Measurements from ENCODE around the gene TUBG1.

The TUBG1 gene

DNA sequence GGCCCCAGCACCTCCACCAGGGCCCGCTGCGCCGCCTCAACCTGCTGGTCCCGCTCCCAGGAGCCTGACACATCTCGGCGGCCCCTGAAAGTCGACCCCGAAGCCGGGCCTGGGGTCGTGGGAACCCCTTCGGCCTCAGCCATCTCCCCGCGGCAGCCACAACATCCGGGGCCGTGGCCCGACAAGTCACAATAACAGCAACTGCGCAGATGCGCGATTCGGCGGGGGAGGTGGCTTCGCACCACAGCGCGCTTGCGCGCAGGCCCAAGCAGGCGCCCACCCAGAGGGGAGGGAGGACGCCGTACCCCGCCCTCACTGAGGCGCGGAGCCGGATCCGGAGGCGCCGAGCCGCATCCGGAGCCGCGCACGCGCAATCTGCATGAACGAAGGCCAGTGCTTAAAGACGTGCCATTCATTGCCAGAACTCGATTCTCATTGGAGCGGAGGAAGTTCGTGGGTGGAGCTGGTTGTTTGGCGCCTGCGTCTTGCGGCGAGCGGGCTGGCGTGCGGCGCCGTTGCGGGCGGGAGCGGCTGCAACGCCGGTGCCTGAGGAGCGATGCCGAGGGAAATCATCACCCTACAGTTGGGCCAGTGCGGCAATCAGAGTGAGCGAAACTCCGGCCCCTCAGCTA lies at the start of gene TUBG1, which contains the start of gene RETREG3:
TSS of gene TUBG1 (plus strand) at position 502 of the 632 bp plus-strand sequence. CDS start at position 557, 55 bp downstream.
TSS of gene RETREG3 (minus strand) at position 193 of the 632 bp plus-strand sequence. CDS start at position 143, 50 bp downstream.
- peak; percentile 97 for DNase-seq

DNA sequence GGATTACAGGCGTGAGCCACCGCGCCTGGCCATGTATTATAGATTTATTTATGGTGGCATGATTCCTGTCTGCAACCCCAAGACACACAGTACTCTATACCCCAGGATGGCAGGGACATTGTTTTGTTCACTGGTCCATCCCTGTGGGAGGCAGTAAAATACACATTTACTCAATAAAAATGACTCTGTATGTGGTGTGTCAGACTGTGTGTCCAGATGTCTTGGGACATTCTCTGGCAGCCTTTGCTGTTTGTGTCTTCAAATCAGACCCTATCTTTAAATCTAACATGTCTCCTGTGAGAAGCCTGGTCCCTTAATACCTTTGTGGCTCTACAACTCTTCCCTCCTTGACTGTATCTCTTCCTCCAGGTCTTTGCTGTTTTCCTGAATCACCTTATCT lies 49.2 kb upstream of the TUBG1 start:
- DNase-seq = no peak

DNA sequence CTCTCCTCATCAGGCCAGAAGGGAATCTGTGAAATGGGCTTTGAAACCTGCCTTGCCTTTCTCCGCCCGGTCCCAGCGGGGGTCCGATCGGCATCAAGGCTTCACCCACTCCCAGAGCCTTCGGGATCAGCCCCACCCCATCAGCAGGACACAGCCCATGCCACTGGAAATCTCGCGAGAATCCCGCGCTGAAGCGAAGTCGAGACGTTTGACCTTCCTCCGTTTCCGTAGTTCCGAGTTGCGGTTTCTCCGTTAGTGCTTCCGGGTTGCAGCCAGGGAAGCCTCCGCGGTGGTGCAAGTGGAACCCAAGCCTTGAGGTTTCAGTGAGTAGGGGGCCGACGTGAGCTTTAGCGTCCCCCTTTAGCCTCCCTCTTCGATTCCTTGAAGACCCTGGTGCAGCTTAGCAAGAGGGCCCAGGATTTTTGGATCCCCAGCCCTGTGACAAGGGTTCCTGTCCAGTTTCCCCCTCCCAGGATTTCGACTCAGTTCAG lies 47.5 kb upstream of the TUBG1 start, which contains the start of gene COASY:
TSS of gene COASY (plus strand) at position 252 of the 491 bp plus-strand sequence. CDS start 475 bp downstream, outside the sequence.
- peak; percentile 93 for DNase-seq

DNA sequence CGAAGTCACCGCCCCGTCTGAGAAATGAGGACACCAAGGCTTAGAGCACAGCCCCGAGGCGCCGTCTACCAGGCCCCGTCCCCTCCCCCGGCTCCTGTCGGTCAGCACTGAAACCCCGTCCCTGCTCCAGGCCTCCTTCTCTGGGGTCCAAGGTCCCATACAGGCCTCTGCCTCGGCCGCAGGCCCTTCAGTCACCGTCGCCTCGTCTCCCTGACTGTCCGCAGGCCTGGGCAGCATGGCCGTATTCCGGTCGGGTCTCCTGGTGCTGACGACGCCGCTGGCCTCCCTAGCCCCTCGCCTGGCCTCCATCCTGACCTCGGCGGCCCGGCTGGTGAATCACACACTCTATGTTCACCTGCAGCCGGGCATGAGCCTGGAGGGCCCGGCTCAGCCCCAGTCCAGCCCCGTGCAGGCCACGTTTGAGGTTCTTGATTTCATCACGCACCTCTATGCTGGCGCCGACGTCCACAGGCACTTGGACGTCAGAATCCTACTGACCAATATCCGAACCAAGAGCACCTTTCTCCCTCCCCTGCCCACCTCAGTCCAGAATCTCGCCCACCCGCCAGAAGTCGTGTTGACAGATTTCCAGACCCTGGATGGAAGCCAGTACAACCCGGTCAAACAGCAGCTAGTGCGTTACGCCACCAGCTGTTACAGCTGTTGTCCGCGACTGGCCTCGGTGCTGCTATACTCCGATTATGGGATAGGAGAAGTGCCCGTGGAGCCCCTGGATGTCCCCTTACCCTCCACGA lies 46.9 kb upstream of the TUBG1 start:
- DNase-seq = no peak

DNA sequence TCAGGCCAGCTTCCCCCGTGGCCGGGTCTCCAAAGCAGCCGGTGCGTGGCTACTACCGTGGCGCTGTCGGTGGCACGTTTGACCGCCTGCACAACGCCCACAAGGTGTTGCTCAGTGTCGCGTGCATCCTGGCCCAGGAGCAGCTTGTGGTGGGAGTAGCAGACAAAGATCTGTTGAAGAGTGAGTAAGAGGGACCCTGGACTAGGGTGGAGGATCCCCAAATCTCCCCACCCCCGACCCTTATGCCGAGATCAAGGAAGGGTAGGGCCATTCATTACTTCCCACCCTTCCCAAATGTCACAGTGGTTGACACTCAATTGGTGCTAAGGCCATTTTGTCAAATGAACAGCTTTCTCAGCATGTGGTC lies 46.4 kb upstream of the TUBG1 start:
- DNase-seq = no peak

DNA sequence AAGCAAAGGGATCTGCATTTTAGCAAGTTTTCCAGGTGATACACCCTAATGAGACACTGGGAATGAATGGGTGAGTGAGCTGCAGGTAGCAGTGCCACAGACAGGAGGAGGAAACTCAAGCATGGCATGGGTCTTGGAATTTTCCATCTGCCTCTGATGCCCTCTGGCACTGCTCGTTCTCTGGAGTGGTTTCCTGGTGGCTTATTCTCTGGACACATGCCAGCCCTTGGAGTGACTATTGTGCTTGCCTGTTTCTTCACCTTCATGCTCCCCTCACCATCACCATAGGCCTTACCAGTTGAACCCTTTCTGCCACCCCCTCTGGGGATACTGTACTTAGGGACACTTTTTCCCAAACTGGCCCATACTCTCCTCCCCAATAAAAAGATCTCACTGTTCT lies 45.9 kb upstream of the TUBG1 start:
- DNase-seq = no peak

DNA sequence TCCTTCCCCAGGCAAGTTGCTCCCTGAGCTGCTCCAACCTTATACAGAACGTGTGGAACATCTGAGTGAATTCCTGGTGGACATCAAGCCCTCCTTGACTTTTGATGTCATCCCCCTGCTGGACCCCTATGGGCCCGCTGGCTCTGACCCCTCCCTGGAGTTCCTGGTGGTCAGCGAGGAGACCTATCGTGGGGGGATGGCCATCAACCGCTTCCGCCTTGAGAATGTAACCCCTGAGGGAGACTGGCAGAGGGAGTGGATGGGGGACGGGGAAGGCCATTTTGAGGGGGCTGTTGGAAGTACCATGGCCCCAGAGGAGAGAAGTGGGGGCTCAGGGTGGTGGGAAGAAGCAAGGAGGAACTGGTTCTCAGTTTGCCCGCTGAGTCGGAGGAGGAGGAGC lies 45.5 kb upstream of the TUBG1 start:
- no peak for DNase-seq

DNA sequence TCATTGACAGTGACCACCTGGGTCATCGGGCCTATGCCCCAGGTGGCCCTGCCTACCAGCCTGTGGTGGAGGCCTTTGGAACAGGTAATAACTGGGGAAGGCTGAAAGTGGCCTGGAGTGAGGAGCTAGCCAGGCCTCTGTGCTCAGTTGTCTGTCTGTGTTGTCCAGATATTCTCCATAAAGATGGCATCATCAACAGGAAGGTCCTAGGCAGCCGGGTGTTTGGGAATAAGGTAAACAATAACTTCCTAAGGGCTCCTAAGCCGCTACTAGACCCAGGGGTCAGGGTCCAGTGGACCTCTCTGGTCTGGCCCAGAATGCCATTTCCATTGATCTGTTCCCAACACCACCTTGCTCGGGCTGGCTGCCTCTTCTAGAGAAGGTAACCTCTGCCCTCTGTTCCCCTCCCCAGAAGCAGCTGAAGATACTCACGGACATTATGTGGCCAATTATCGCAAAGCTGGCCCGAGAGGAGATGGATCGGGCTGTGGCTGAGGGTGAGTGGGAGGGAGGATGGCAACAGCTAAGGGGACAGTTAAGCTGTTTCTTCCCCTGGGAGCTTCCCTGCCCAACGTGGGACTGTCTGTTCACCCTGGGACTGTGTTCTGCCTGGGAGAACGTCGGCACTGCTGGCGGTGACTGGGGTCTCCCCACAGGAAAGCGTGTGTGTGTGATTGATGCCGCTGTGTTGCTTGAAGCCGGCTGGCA lies 44.5 kb upstream of the TUBG1 start:
- DNase-seq = no peak

DNA sequence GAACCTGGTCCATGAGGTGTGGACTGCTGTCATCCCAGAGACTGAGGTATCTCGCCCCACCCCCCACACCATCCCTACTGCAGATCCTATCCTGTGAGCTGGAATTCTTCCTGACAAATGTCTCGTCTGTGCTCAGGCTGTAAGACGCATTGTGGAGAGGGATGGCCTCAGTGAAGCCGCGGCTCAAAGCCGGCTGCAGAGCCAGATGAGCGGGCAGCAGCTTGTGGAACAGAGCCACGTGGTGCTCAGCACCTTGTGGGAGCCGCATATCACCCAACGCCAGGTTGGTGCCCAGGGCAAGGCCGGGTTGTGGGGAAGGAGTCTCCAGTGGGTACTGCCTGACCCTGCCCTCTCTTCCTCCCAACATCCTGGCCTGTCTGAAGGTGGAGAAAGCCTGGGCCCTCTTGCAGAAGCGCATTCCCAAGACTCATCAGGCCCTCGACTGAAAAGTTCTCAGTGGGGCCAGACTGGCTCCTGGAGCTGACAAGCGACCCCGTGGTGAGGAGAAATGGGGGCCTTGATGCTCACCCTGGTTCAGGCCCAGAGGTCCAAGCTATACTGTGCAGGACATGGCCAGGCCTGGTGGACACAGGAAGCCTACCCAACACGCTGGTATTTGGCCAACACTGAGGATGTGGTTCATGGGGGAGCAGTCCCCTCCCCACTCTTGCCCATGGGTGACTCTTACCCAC lies 43.8 kb upstream of the TUBG1 start:
- no peak for DNase-seq

DNA sequence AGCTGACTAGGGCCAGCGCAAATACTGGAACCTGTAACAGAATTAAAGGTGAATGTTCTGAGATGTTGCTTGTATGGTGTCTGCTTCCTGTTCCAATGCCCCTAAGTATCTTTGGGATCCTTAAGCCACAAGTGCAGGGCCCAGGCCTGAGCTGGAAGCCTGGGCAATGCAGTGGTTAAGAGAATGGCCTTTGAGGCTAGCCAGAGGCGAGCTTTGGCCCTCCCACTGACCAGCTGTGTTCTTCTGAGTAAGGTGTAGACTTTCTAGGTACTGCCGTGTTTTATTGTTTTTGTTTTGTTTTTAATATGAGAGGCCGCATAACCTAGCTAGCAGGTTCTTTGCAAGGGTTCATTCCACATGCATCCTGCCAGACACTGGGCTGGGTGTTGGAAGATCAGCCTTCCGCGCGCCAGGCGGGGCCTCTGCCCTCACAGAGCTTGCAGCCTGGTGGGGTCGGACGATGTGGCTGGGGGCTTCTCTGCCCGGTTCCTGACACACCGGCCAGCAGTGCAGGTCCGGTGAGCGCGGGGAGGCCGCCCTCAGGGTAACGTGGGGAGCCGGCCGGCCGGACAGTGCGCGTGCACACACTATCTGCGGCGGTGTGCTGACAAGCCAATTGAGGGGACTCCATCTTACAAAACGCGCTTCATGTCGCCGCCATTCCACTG lies 43.1 kb upstream of the TUBG1 start:
- no peak for DNase-seq

DNA sequence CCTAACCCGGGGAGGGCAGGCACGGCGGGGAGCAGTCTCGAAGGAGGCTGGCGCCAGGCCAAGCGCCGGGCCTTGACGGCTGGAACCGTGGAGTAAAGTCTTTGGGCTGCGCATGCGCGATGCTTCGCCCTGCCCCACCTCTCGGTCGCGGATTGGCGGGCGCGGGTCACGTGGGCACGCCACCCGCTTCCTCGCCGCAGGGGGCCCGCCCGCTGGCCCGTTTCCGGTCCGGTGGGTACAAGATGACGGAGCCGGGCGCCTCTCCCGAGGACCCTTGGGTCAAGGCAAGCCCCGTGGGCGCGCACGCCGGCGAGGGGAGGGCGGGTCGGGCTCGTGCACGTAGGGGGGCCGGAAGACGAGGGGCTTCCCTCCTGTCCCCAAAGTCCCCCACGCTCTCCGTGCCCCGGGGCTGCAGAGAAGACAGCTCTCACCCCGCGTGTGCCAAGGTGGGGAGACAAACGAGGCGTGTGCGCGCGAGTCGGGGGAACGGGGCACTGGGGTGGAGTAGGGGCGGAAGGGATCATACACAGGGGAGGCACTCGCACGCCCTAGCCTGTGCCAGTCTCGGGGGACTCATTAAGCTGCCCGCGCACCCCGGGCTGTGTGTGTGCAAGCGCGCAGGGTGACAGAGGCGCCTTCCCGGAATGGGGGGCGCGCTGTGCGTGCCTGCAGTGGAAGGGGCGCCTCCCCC lies 42.5 kb upstream of the TUBG1 start, which contains the start of gene MLX:
TSS of gene MLX (plus strand) at position 218 of the 691 bp plus-strand sequence. CDS start at position 243, 25 bp downstream.
- DNase-seq = peak; percentile 92

DNA sequence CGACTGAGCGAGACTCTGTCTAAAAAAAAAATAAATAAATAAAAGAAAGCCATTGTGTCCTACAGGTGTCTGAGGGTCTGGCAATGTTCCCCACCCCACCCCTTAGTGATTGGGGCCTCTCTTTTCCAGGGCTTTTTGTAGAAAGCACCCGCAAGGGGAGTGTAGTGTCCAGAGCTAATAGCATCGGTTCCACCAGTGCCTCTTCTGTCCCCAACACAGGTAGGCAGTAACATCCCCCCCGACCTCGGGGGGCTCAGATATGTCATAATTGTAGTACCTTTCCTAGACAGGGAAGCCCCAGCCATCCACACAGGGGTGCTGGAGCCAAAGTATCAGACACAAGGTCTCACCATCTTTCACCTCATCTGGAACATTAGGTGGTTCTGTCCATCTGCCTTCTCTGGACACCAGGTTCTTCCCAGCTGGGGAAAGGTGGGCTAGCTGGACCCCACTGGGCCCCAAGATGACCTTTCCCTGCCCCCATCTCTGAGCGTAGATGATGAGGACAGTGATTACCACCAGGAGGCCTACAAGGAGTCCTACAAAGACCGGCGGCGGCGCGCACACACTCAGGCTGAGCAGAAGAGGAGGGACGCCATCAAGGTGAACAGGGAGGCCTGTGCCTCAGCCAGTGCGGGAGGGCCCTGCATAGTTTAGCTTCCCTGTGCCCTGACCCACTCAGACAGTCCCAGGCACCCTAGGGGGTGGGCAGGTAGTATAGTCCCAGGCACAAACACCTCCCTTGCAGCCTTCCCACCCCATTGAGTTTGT lies 41.0 kb upstream of the TUBG1 start:
- no peak for DNase-seq

DNA sequence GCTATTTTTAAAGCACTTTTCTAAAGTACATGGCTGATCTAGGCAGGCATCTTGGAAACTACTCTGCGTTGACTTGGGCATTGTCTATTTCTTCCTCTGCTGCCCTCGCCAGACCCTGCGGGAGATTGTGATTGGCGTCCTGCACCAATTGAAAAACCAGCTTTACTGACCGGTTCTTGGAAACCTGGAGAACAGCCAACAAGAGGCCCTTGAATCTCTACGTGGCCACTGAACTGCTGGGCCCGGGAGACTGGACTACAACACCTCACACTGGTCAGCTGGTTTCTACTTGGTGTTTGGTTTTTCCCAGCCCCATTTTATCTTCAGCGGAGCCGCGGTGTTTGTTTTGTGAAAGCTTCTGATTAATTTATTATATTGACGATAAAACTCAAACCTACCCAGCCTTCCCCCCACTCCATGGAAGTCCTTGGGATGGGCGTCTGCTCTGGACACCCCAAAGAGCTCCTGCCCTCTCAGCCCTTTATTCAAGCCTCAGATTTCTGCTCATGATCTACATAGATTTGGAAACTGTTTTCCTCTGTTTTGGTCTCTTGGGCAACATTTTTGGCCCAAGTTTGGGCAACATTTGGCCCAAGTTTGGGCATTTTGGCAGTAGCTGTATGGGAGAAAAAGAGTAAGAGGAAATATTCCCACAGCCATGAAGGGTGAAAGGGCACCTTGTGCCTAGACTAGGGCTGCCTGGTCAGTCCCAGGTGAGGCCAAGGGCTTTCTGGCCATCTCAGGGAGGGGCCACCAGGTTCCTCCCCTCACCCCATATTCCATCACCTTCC lies 37.9 kb upstream of the TUBG1 start:
- no peak for DNase-seq

DNA sequence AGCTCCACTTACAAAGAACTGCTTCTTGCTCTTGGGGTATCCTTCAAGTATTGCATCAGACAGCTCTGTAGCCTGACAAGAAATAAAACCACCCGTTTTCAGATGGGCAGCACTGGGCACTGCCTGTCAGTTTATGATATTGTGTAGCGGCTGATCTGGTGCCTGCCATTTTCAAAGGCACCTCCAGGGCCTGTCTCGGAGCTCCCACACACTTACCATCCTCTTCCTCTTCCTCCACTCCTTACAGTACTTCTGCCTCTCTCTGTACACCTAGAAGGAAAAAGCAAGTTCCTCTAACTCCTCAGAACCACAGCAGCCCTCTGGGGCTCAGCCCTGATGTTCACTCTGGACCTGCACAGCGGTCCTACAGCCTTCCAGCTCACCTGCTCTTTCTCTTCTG lies 36.4 kb upstream of the TUBG1 start:
- no peak for DNase-seq

DNA sequence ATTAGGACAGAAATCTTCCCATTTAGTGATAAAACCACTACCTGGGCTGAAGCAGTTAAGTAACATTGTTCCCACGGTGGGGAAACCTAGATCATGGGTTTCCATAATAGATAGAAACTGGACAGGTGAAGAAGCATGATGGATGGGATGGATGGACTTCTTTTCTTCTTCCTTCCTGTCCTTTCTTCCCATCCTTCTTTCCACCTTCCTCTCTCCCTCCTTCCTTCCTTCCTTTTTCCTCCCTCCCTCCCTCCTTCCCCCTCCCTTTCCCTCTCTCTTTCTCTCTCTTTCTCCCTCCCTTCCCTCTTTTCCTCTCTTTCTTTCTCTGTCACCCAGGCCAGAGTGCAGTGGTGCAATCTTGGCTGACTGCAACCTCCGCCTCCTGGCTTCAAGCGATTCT lies 35.0 kb upstream of the TUBG1 start:
- DNase-seq = no peak

DNA sequence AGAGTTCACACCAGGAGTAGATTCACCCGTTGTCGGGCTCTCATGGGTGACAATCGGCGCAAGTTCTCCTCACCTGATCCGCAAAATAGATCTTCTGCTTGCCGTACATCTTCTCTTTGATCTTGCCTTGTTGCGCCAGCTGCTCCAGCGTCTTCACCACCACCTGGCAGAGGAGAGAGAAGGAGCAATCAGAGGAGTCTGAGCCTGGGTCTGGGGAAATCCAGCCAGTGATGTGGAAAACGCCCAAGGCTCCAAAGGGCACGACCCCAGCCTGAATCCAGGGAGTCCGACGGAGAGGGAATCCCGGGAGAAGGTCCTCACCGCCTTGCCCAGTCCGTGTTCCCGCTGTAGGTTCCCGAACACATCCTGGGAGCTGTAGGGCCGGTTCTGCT lies 32.3 kb upstream of the TUBG1 start:
- DNase-seq = no peak

DNA sequence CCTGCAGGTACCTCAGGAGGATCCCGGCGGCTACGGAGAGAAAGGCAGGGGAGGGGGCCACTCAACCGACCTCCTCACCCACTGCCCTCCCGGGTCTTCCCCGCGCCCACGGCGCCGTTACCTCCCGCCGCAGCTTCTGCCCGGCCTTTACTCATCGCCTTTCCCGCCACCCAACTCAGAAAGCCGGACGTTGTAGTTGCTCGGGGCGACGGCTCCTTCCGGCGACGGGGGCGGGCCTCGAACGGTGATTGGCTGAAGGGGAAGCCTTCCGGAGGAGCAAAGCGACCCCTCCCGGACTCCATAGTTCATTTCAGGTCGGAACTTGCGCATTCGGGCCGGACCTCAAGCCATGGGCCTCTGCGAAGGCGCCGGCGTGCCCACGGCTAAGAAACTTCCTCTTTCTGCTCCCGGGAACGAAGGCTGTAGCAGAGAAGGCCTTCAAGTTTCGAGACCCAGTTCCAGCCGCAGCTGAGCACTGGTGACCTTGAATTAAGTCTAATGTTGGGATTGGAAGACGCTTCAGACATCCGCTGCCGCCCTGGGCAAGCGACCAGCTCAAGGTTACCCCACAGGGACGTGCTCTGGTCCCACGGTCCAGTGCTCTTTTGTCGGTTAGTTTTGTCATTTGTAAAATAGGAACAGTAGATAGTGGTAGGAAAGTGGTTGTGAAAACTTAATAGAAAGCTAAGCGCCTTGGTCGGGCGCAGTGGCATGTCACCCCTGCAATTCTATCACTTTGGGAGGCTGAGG lies 31.8 kb upstream of the TUBG1 start, which contains the start of gene PSMC3IP:
TSS of gene PSMC3IP (minus strand) at position 198 of the 750 bp plus-strand sequence. CDS start at position 155, 43 bp downstream.
- peak; percentile 86 for DNase-seq

DNA sequence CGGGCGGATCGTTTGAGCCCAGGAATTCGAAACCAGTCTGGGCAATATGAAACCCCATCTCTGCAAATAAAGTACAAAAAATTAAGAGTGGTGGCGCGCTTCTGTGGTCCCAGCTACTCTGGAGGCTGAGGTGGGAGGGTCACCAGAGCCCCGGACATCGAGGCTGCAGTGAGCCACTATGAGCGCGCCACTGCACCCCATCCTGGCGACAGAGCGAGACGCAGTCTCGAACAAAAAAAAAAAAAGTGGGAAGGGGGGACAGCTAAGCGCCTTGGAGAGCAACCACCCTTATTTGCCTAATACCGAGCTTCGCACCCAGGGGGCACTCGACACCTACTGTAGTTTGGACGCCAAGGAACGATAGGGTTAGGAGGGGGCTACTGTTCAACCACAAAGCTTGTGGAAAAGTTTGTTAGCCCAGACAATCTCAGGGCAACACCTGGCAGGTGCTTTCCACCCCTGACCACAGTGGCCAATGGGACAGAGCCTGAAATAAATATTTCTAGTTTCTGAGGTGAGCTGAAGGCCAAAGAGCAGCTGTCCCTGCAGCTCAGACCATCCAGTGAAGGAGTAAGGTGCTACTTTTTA lies 31.1 kb upstream of the TUBG1 start:
- DNase-seq = peak; percentile 67
